Cerebellar nuclear complex (tissue), 1 donor: ENCODE measurements around the gene MYLK4.

Experiments used
- DNase-seq, 2 experiments: peaks; one replicate each; lab custom pipeline; 2025; lab: John Stamatoyannopoulos, UW

Gene MYLK4

DNA sequence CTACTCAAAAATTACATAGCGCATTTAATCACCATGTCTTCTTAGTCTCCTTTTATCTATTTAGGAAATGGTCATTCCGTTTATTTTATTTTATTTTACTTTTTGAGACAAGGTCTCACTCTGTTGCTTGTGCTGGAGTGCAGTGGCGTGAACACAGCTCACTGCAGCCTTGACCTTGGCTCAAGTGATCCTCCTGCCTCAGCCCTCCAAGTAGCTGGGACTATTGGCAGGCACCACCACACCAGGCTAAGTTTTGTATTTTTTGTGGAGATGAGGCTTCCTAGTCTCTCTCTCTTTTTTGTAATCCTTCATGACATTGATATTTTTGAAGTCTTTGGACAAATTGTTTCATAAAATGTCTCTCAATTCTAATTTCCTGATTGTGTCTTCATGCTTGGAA is 4.7 kb upstream of the MYLK4 start:
- no peak for DNase-seq

DNA sequence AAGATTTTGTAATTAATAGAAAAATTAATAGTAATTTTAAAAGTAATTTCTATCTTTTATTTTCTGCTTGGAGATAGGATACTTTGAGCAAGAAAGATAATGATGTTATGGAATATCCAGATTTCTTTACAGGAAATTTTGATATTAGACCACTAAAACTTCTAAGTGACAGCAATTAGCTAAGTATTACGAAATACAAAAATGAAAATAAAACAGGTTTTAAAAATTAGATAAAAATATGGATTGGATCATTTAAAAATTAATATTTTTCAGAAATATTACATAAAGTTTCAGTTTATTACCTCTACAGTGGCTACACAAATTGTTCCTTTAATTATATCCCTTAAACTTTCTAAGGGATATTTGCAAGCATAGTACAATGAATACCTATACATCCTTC is 4.2 kb upstream of the MYLK4 start:
- DNase-seq: no peak

DNA sequence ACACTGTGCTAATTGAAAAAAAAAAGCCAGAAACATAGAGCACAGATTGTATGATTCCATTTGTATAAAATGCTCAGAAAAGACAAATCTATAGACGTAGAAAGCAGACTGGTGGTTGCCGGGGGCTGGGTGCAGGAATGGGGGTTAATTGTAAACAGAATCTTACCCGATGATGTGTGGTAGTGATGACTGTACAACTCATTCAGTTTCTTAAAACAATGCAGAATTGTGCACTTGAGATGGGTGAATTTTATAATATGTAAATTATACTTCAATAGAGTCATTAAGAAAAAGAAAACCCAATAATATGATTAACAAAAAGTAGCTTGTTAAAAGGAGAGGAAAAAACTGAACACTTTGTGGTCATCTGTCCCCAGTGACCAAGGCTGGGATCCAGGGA is 3.7 kb upstream of the MYLK4 start:
- DNase-seq: no peak

DNA sequence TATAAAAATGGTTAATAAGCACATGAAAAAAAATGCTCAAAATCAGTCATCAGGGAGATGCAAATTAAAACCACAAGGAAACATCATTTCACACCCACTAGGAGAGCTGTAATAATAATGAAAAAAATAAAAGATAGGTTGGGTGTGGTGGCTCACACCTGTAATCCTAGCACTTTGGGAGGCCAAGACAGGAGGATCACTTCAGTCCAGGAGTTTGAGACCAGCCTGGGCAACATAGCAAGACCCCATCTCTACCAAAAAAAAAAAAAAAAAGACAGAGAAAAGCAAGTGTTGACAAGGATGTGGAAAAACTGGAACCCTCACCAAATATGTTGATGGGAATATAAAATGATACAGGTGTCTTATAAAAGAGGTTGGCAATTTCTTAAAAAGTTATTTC is 3.0 kb upstream of the MYLK4 start:
- DNase-seq: no peak

DNA sequence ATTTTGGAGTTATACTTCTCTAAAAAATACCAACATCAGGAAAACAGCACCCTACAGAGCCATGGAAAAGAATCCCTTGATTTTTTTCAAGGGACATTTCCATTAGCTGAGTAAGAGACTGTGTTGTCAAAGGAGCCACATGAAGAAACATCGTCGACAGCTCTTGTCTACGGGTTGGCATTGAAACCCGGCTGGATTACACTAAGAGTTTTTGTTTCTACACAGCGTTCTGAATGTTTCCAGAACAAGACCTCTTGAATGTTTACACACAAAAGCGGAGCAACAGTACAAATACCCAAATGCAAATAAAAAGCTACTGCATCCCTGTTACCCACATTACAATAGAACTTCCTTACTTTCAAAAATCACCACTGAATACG is 2.4 kb upstream of the MYLK4 start:
- no peak for DNase-seq

DNA sequence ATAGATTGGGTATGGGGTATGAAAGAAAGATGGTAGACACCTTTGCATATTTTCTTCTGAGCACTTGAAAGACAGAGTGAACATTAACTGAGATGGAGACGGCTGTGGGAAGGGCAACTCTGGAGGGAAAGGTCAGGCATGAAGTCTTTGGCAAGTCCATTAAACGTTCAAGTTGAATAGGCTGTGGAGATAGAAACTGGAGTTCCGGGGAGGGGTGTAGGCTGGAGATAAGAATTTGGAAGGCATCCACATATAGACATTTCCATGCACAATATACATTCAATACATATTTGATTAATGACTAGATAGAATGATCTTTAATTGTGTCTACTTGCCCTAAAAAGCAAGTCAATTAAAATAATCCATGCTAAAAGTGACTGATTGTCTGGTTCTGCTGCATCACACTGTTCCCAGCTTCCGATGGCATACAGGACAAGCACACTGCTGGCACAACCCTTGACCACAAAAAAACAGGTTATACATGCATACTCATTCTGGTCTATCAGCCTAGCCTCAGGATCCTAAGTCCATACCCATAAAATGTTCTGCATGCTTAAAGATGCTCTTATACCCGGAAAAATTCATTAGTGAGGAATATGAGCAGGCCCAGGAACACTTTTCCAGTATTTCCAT is 1.9 kb upstream of the MYLK4 start:
- DNase-seq: no peak

DNA sequence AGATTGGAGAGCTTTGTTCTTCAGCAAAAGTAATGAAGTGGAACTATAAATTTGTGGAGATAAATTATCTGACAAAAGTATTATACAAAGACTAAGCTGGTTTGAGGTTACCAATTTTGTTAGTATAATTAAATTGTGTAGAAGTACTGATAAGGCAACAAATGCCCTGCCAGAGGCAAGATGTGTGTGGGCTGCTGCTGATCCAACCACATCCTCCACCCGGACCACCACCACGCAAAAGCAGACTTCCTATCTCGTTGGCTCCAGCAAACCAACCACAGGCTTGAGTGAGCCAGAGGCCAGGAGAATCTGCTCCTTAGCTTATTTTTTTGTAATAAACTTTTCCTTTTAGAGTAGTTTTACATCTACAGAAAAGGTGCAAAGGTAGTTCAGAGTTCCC is 1.1 kb upstream of the MYLK4 start:
- DNase-seq: no peak

DNA sequence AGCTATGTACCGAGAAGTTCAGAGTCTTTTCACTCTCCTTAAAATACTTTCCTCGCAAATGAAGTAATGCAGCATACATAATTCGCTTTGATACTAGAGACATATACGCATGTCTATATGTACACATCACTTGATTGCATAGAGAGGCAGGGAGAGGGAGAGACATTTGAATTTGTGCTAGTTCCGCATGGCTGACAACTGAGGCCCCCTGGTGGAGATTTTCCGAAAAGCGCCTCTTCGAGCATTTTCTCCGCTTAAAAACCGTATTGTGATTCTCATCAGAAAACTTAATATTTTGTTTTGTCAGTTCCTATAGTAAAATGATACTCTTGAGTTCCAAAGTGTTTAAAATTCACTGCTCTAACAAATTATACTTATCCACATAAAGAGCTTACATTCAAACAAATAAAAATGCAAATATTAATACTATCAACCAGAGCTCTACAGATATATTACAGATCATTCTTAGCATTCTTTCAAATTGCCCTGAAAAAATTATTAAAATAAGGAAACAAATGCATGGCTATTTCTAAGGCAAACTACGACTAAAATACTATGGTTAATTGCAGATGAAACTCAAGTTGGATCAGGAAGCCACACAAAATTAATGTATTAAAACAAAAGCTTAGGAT is 637 bp downstream of the MYLK4 start:
- DNase-seq: peak; percentile 17 to 62

DNA sequence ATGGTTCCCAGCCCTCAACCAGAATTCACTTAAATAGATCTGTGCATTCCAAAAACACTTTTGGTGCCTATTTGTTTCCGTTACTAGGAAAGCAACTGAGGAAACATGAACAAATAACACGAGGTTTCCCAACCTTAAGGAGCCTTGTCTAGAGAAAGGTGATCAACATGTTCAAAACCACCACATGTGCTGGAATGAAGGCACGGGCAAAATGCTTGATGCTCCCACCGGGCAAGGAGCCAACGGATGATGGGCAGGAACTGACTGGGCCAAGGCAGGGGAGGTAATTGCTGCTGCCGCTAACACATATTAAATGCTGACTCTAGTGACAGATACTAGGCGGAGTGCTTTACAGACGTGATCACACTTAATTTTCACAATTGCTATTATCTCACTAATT is 2.5 kb downstream of the MYLK4 start:
- no peak for DNase-seq

DNA sequence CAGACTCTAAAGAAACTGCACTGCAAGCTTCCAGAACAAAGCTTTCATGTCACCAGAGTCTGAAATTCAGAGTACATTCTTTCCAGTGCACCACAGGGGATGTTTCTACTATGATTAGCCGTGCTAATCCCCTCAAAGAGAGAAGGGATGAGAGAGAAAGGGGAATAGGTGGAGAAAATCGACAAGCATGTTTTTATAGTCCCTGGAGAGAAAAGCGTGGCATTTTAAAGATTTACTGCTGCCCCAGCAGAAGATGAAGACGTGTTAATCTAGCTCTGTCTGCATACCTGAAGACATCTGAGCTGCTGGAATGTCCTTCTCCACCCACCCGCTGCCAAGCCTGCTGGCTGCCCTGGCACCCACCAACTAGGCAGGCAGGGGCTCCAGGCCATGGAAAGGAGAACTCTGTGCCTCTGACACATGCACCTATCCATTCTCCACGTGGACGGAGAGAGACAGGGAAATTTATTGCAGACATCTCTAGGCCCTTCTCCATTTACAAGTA is 4.1 kb downstream of the MYLK4 start:
- no peak for DNase-seq

DNA sequence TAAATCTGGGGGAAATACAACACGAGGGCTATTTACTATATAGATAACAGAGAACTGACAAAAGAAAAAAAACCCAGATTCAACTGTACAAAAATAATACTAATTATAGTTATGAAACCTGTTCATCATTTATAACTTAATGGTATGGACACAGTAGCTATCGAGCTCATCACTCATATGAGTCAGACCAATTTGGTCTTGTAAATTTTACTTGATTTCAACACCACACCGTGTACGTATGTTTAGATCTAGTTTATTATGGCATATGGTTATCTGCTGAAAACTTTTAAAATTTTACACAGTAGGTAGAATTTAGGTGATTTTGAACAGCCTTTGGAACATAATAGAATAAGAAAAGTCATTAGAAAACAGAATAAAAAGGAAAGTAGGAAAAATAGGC is 5.5 kb downstream of the MYLK4 start:
- DNase-seq: no peak

DNA sequence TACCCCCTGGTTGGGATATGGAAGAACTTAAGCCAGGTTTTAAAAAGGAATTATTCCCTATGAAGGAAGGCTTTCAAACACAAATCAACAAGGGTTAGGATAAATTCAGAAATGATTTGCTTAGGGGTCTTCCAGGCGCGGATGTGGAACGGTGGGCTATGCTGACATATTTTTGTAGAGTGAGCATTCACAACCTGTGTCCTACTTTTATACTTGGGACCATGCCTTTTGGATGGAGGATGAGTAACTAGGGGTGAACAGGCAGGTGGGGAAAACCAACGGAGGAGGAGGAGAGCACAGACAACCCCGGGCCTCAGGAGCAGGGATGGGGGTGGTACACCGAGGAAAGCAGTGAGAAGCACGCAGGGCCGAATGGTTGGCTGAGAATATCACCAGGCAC is 5.9 kb downstream of the MYLK4 start:
- no peak for DNase-seq

DNA sequence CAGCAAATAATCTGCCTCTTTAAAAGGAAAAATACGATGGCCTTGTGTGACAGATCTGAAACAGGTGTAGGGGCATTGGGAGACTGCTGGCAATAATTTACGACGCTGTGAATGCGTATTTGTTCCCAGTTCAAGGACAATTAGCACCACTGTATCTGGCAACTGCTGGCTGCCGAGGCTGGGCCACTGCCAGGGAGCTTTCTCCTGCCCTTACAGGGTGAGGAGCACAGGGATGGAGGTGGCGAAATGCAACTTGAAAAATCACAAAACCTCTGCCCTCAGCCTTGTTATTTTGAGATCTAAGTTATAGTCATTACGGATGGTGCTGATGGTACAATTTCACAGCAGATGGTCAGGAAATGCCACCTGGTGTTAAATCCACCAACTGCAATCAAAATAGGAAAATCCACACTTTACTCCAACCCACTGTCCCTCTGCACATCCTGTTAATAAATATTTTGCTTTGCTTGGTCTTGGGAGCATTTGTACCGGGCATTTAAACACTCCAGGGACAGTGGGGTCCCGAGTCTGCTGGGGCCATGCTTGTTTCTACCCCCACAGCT is 6.4 kb downstream of the MYLK4 start:
- DNase-seq: peak in 1 of 2 experiments; percentile 74

DNA sequence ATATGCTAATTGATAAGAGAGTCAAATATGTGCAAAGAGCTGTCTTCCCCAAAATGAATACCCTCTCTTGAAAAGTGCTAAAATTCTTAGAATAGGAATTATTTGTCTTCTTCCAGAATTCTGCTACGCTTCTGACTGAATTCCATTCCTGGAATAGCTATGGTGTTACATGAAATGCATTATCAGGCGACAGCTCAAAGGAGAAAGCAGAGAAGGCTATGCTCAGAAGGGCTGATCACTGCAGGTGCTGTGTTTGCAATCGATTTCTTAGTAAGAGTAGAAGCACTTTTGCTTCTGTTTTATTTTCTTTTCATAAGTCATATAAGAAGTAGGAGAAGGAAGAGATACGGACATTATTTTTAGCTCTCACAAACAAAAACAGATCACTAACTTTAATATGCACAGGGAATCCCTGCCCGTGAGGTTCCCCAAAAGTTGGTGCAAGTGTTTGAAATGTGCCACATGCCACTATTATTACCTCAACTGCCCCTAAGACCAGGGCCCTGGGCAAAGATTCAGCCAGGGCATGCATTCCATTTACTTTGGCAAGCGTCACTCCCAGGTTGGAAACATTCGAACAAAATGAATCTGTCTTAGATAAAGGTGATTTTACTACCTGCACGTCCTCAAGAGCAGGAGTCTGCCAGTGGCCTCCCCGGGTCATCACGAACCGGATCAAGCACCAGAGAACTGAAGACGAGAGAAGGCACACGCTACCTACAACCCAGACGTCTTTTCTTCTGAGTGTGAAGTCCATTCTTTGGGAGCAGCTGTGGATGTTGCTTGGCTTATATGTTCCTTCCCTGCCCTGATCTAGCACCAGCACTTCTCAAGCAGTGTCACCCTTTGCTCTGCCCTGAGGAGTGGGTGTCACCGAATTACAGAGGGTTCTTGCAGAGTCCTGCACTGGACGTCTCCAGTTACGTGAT is 7.2 kb downstream of the MYLK4 start:
- DNase-seq: no peak

DNA sequence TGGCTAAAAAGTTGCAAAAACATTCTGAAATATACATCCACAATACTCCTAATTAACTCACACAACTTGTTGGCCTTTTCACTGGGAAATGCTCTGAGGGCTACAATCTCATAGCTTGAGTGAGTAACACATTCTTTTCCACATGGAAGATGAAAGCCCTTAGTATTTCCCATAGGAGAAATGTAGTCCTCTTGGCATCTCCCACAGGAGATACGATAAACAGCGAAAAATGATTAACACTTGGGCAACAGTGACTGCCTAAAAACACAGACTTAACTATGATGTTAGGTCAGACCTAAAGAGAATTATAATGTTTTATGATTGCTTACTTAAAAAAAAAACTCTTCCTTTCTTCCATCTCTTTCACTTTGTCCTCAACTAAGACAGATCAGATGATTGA is 9.0 kb downstream of the MYLK4 start:
- DNase-seq: no peak

DNA sequence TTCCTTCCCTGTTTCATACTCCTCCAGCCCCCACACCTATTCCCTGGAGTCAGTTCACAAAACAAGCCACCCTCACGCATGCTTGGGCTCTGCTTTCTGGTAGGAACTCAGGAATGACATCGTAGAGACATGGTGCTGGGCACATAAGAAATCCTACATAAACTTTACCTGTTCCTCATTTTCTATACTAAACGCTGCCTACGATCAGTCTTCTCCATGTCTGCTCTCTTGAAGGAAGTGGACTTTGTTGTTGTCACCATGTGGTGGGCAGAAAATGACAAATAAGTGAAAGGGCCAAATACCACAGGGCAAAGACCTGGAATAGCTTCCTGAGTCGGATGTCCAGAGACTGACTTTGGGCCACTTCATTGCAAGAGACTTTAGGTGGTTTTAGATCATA is 10.1 kb downstream of the MYLK4 start:
- DNase-seq: no peak

DNA sequence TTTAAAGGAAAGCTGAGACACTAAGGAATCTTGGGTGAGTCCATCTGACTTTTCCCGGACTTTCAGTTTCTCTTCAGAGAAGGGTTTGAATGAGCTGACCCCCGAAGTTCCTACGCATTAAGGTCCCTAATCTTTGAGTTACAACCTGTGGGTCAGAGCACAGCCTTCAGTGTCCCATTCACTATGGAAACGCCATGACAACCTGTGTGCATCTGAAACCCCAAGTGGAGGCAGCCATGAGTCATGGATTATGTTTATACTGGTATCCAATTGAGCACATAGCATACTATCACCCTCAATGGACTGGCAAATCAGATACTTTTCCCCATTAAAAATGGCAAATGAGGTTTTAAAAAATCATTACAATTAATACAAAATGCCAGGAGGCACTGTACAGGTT is 11.4 kb downstream of the MYLK4 start:
- DNase-seq: no peak

DNA sequence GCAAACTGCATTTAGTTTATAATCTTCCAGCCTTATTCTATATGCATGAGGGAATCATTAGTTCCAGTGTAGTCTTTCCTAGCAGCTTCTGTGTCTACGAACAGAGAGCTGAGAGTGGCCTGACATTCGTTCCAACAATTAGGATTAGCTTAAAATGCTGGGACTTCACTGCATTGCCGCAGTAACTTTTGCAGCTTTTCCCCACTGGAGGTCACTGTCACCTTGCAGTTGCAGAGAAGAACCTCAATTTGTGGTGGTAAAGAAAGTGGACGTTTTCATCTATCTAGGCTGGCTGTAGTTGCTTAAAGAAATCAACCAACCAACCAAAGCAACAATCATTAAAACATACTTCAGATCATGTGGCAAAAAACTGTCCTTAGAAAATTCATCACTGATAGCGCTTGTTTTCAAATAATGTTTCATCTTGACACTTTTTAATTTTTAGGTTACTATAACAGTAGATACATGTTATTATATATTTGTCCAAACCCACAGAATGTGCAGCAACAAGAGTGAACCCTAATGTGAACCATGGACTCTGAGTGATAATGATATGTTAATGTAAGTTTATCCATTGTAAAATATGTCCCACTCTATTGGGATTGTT is 12.2 kb downstream of the MYLK4 start:
- peak in 1 of 2 experiments; percentile 52 for DNase-seq

DNA sequence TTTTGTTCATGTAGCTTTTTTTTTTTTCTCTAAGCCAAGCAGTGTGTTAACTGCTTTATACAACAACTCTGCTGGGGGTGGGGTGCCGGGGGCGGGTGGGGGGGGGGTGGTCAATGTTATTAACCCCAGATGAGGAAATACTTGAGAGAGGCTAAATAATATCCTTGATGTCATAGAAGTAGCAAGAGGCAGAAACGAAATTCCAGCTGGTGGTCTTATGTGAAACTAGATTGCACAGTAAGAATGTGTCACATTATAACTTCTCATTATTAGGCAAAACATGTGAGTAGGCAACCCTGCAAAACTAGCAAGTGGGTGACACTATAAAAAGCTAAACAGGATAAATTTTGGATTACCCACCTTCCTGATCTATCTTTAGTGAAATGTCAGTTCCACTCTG is 12.8 kb downstream of the MYLK4 start:
- DNase-seq: no peak

DNA sequence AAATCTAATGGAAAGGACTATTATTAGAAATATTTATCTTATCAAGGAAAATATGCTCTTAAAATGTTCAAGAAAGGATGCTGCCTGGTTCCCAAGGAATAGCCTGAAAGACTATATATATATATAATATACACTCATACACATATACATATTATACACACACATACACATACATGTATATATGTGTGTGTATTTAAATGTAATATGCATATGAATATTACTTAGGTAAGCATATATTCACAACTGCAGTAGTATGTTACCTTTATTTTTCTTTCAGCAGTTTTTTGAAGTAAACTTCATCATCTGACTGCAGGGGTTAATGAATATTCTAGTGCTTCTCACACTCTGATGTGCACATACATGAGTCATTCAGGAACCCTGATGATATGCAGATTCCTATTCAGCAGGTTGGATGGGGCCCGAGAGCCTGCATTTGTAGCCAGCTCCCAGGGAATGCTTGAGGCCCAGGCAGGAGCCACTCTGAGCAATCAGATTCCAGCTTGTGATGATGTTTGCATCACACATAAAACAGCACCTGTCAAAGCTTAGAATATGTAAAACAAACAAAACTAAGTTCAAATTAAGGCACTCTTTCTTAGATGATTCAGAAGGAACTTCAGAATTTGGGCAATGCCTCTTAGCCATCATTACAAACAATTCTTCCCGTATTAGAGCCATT is 16.1 kb downstream of the MYLK4 start:
- no peak for DNase-seq

DNA sequence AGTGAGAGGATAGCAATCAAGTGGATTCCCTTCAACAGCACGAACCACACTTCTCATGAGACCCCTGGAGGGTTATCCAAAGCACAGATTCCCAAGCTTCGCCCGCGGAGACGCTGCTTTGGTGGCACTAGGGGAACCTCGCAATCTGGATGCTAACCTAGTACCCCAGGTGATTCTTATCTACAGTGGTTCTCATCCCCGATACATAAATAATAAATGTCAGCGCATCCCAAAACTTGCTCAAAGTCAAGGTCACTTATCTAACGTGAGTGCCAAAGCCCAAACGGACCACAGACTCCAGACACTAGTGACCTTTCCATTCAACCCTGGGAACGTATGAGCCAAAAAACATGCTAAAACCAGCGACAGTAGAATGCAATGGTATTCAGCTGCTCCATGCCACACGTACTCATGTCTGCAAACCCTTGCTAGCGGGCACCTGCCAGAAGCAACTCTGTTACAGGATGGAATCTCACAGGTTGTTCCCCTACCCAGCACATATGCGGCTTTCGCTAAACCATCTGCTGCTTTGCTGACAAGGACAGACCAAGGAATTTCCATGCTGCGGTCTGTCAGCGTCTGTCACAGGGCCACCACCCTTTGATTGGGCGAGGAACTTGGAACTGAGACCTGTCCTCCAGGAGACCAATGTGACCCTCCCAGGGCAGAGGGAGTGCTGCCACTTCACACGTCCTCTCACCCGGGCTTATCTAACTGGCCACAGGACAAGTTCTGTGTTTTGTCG is 16.8 kb downstream of the MYLK4 start:
- no peak for DNase-seq
